Activated naive CD4-positive, alpha-beta T cell treated with anti-CD3 and anti-CD28 coated beads, Interleukin-2, amount 50 U/mL, for 16 hours (primary cell): ENCODE measurements around the gene KMO.
A peak's percentile ranks its signal among the peaks of the same experiment; 100 is the strongest.

Experiments
- DNase-seq: peaks from one replicate; pipeline ENCODE4 v3.0.0-alpha.2; 2020

KMO gene

GRCh38 chr1:241542199-241542907, 10.2 kb downstream of the KMO start:
- no peak for DNase-seq

GRCh38 chr1:241548008-241548407, 15.8 kb downstream of the KMO start:
- no peak for DNase-seq

- no peak for DNase-seq
Observed at GRCh38 chr1:241550318-241550717, 18.1 kb downstream of the KMO start.

- DNase-seq = peak; percentile 29
Observed at GRCh38 chr1:241551759-241552638, 19.8 kb downstream of the KMO start.

- no peak for DNase-seq
Observed at GRCh38 chr1:241553886-241554592, 21.9 kb downstream of the KMO start.

GRCh38 chr1:241555526-241555925, 23.3 kb downstream of the KMO start:
- DNase-seq = no peak

- DNase-seq = no peak
Observed at GRCh38 chr1:241557031-241557430, 24.9 kb downstream of the KMO start.

GRCh38 chr1:241557551-241558193, 25.5 kb downstream of the KMO start:
- no peak for DNase-seq

GRCh38 chr1:241560146-241560848, 28.1 kb downstream of the KMO start:
- no peak for DNase-seq

GRCh38 chr1:241560849-241561187, 28.6 kb downstream of the KMO start:
- DNase-seq = no peak

- no peak for DNase-seq
Observed at GRCh38 chr1:241569848-241570247, 37.7 kb downstream of the KMO start.

GRCh38 chr1:241574154-241574553, 42.0 kb downstream of the KMO start:
- no peak for DNase-seq

GRCh38 chr1:241579434-241579833, 47.3 kb downstream of the KMO start:
- DNase-seq = no peak

- DNase-seq = no peak
Observed at GRCh38 chr1:241582921-241583321, 50.7 kb downstream of the KMO start.

- no peak for DNase-seq
Observed at GRCh38 chr1:241586905-241587512, 54.8 kb downstream of the KMO start.

GRCh38 chr1:241589521-241589920, 57.3 kb downstream of the KMO start:
- no peak for DNase-seq

- no peak for DNase-seq
Observed at GRCh38 chr1:241590719-241591118, 58.5 kb downstream of the KMO start.

GRCh38 chr1:241591317-241591716, 59.1 kb downstream of the KMO start:
- DNase-seq = no peak

GRCh38 chr1:241591736-241592135, 59.6 kb downstream of the KMO start:
- DNase-seq = no peak

GRCh38 chr1:241592273-241592958, 60.2 kb downstream of the KMO start:
- DNase-seq = no peak

- no peak for DNase-seq
Observed at GRCh38 chr1:241593186-241593585, 61.0 kb downstream of the KMO start.

- no peak for DNase-seq
Observed at GRCh38 chr1:241596633-241597032, 64.5 kb downstream of the KMO start.
